MCF 10A (cell line): ENCODE measurements around the gene PNPLA8. TPM values are rescaled to one million over a fixed set of nuclear protein-coding genes. Genes with fewer than 3 reads are reported as not detected.
"Not testable (repeated sequence)": the region's sequence is repeated elsewhere in the genome, so short reads cannot be mapped to it uniquely, and the experiment has no call there.

Source experiments
- BruUV-seq: library from RNA; stranded (reverse); fragments of 400-500 nt; replicated peaks from 2 replicates; lab custom pipeline; 2021; lab: Mats Ljungman, UMichigan
- CTCF ChIA-PET: fragments of 300-600 bp; sonication (Branson Sonifier 250); formaldehyde crosslinking; extraction: SDS; loops from one replicate; lab custom pipeline; 2021; ENCODE audit warnings: antibody characterized with exemption, inconsistent platforms; lab: Yijun Ruan, JAX
- POLR2A ChIA-PET: fragments of 300-600, 350-650 bp; sonication (Branson Sonifier 250); formaldehyde crosslinking; extraction: SDS; loops from one replicate; lab custom pipeline; 2020; ENCODE audit warnings: antibody characterized with exemption, inconsistent platforms; lab: Yijun Ruan, JAX
- DNase-seq: peaks from one replicate; pipeline ENCODE4 v3.0.0-alpha.2; 2018; ENCODE audit not compliant: unreplicated experiment
- H3K27ac Mint-ChIP-seq: one replicate; pipeline ENCODE4 v1.8.0; 2022; ENCODE audit warnings: mild to moderate bottlenecking, low read depth, mixed read lengths; ENCODE audit not compliant: unreplicated experiment
- H3K27me3 Mint-ChIP-seq: one replicate; pipeline ENCODE4 v1.8.0; 2022; ENCODE audit warnings: mixed read lengths; ENCODE audit not compliant: insufficient read depth, unreplicated experiment
- H3K36me3 Mint-ChIP-seq: one replicate; pipeline ENCODE4 v1.8.0; 2022; ENCODE audit warnings: mild to moderate bottlenecking, moderate library complexity, mixed read lengths; ENCODE audit not compliant: insufficient read depth, unreplicated experiment
- H3K4me1 Mint-ChIP-seq: one replicate; pipeline ENCODE4 v1.8.0; 2022; ENCODE audit warnings: mixed read lengths; ENCODE audit not compliant: insufficient read depth, unreplicated experiment
- H3K4me3 Mint-ChIP-seq: one replicate; pipeline ENCODE4 v1.8.0; 2022; ENCODE audit warnings: mild to moderate bottlenecking, moderate library complexity, mixed read lengths; ENCODE audit not compliant: unreplicated experiment
- H3K9me3 Mint-ChIP-seq: one replicate; pipeline ENCODE4 v1.8.0; 2022; ENCODE audit warnings: mixed read lengths; ENCODE audit not compliant: unreplicated experiment
- CTCF ChIP-seq: fragments of 200-600 bp; IDR thresholded peaks from one replicate; pipeline ENCODE4 v1.8.0; 2022; ENCODE audit warnings: antibody characterized with exemption, mild to moderate bottlenecking; ENCODE audit not compliant: unreplicated experiment
- intact Hi-C: fragments of 100-400 bp; cut with micrococcal nuclease; formaldehyde crosslinking; loops from 2 replicates; pipeline ENCODE4 v1.14.1; 2022
- total RNA-seq: library from RNA; stranded (reverse); gene quantifications from 2 replicates; pipeline ENCODE4 v1.2.3, GENCODE V29; 2022

Gene PNPLA8
- total RNA-seq, 1 experiment from 2014 or later = 28.5 TPM

DNA sequence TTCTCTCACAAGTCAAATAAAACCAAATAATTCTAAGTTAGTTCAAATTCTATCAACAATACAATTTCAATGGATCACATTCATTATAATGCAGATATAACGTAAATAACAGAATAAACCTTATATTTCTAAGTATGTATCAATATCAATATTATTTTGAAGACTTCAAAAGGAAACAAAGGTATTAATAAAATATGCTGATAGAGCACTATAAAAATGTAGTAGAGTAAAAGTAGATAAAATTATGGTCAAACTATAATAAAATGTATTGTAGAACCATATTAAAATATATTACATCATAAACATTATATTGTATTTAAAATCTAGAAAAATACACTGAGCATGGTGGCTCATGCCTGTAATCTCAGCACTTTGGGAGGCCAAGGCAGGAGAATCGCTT, 46.2 kb downstream of the PNPLA8 start:
- no TSS peak for BruUV-seq
- POLR2A ChIA-PET = no interaction called here

GRCh38 chr7:108479118-108479517, 46.8 kb downstream of the PNPLA8 start:
- DNase-seq = no peak
- Mint-ChIP-seq H3K4me3 (no peak overlapping the region), H3K27ac (no peak overlapping the region), H3K36me3 (peaks cover 27% of the 10 kb centered on the region), H3K4me1 (no peaks in the 10 kb centered on the region), H3K9me3 (no peaks in the 10 kb centered on the region), H3K27me3 (no peaks in the 10 kb centered on the region)
- BruUV-seq = no TSS peak
- CTCF ChIA-PET = interaction anchor here (0.6 to 0.7 kb wide), 4 partner anchors 23 to 1330 kb away, joined by 3 read pairs; partner anchors contain the start of gene NRCAM
- no peak for TF ChIP-seq CTCF
- intact Hi-C loops = no loop called here
- POLR2A ChIA-PET = no interaction called here

More for the DNA sequence above, 46.2 kb downstream of the PNPLA8 start:
- DNase-seq = no peak
- no peak overlapping the region for H3K4me3 Mint-ChIP-seq
- TF ChIP-seq CTCF = no peak
- H3K36me3 Mint-ChIP-seq = peaks cover 33% of the 10 kb centered on the region
- H3K27ac Mint-ChIP-seq = no peak overlapping the region
- H3K4me1 Mint-ChIP-seq = no peaks in the 10 kb centered on the region
- intact Hi-C loops = no loop called here
- H3K9me3 Mint-ChIP-seq = no peaks in the 10 kb centered on the region
- no peaks in the 10 kb centered on the region for H3K27me3 Mint-ChIP-seq
- CTCF ChIA-PET = interaction anchor here (0.6 kb wide), 2 partner anchors 23 to 1171 kb away, joined by 3 read pairs; partner anchors contain the start of gene NRCAM

- H3K27ac Mint-ChIP-seq = no peak overlapping the region
- H3K4me3 Mint-ChIP-seq = no peak overlapping the region
- POLR2A ChIA-PET = no interaction called here
- H3K9me3 Mint-ChIP-seq = no peaks in the 10 kb centered on the region
- TF ChIP-seq CTCF = no peak
- intact Hi-C loops = no loop called here
- BruUV-seq = no TSS peak
- H3K4me1 Mint-ChIP-seq = no peaks in the 10 kb centered on the region
- DNase-seq = no peak
- CTCF ChIA-PET = interaction anchor here (0.6 to 1.5 kb wide), 5 partner anchors 8 to 359 kb away, joined by 3 to 8 read pairs (median 3); no protein-coding TSS in a partner anchor
- no peaks in the 10 kb centered on the region for H3K36me3 Mint-ChIP-seq
- H3K27me3 Mint-ChIP-seq = no peaks in the 10 kb centered on the region
Observed at GRCh38 chr7:108468246-108468645, 57.7 kb downstream of the PNPLA8 start.

DNA sequence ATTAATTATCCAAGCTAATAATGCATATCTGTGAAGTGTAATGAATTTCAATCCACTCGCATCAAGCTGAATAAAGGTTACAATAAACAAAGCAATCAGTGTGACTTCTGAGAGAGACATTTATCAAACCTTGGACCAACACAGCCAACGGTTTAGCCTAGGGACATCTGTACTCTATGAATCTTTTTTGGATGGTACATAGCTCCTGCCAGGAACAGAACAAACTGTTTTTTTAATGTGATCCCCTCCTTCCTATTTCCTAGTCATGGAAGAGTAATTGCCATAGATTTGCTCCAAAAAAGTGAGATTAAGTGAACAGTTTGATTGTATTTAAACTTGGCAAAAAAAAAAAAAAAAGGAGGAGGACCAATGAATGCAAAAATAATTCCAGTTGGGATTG, 58.5 kb downstream of the PNPLA8 start:
- POLR2A ChIA-PET = interaction anchor here (0.6 kb wide), 1 partner anchor 30 kb away, joined by 3 read pairs; no protein-coding TSS in a partner anchor

DNA sequence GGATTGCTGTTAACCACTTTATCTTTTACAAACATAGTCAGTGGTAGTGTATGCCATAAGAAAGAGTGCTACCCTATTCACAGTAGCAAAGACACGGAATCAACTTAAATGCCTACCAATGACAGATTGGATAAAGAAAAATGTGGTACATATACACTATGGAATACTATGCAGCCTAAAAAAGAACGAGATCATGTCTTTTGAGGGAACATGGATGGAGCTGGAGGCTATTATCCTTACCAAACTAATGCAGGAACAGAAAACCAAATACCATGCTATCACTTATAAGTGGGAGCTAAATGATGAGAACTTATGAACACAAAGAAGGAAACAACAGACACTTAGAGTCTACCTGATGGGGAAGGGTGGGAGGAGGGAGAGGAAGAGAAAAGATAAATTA, 59.6 kb downstream of the PNPLA8 start:
- DNase-seq, H3K36me3 Mint-ChIP-seq, H3K4me3 Mint-ChIP-seq, BruUV-seq, POLR2A ChIA-PET, H3K4me1 Mint-ChIP-seq, H3K9me3 Mint-ChIP-seq, intact Hi-C loops, H3K27ac Mint-ChIP-seq, H3K27me3 Mint-ChIP-seq: not testable (repeated sequence)
- CTCF ChIA-PET = interaction anchor here (1.0 kb wide), 1 partner anchor 8 kb away, joined by 3 read pairs; no protein-coding TSS in a partner anchor

More for the DNA sequence above, 58.5 kb downstream of the PNPLA8 start:
- Mint-ChIP-seq H3K27ac (no peak overlapping the region), H3K4me3 (no peak overlapping the region), H3K27me3 (no peaks in the 10 kb centered on the region), H3K9me3 (no peaks in the 10 kb centered on the region), H3K36me3 (no peaks in the 10 kb centered on the region), H3K4me1 (no peaks in the 10 kb centered on the region)
- no peak for DNase-seq
- intact Hi-C loops = no loop called here
- no peak for TF ChIP-seq CTCF
- CTCF ChIA-PET = interaction anchor here (0.6 to 1.5 kb wide), 3 partner anchors 30 to 298 kb away, joined by 3 to 7 read pairs (median 3); no protein-coding TSS in a partner anchor
- no TSS peak for BruUV-seq
